HG03139 (cell line): ENCODE measurements around the gene KDM1A.
"Not testable (repeated sequence)": the region's sequence is repeated elsewhere in the genome, so short reads cannot be mapped to it uniquely, and the experiment has no call there.

Experiments used
- ATAC-seq: cut with Tn5 transposase; IDR thresholded peaks from one replicate; pipeline ENCODE4 v1.9.1; 2021; ENCODE audit not compliant: unreplicated experiment

The KDM1A gene

DNA sequence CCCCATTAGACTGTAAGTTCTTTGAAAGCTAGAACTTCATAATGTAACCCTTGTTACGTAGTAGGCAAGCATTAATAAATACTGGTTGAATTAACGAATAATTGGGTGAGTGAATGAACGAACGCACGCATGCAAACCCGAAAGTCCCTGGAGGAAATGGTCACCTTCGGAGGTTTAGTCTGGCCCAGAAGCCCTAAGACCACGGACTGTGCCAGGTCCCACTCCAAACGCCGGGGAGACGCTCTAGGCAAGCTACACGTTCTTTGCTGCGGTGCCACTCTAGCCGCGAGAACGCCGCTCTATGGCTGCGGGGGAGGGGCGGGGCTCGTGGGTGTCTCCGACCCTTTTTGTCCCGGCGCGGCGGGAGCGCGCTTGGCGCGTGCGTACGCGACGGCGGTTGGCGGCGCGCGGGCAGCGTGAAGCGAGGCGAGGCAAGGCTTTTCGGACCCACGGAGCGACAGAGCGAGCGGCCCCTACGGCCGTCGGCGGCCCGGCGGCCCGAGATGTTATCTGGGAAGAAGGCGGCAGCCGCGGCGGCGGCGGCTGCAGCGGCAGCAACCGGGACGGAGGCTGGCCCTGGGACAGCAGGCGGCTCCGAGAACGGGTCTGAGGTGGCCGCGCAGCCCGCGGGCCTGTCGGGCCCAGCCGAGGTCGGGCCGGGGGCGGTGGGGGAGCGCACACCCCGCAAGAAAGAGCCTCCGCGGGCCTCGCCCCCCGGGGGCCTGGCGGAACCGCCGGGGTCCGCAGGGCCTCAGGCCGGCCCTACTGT, at the start of gene KDM1A:
TSS of gene KDM1A (plus strand) at position 375 of the 769 bp plus-strand sequence. CDS start at position 504, 129 bp downstream.
- peak; percentile 78 for ATAC-seq

DNA sequence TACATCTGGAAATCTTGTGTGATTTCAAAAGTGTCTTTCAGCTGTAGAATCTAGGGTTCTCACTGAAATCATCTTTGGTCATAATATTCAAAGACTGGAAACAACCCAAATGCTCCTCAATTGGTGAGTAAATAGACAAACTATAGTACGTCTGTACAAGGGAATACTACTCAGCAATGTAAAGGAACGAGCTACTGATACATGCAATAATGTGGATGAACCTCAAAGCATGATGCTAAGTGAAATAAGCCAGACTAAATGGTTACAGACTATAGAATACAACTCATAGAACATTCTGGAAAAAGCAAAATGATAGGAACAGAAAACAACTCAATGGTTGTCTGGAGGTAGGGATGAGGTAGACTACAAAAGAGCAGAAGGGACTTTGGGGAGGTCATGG, 49.2 kb upstream of the KDM1A start:
- no peak for ATAC-seq

DNA sequence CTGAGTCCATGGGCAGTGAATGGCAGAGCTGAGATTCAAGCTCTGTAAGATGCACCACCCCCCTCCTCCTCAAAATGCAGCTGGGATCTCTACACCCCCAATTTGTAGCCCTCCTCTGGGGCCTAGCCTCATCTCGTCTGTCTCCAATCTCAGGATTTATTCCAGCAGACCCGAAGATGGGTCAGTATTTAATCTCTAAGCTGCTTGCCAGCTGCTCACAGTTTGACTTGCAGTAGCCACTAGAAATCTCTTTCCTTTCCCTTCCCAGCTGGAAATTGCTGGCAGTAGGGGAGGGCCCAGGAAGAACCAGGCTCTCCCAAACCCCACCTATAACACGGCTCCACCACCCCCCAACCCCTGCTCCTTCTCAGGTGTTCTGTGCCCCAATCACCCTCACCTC, 48.1 kb upstream of the KDM1A start:
- no peak for ATAC-seq

DNA sequence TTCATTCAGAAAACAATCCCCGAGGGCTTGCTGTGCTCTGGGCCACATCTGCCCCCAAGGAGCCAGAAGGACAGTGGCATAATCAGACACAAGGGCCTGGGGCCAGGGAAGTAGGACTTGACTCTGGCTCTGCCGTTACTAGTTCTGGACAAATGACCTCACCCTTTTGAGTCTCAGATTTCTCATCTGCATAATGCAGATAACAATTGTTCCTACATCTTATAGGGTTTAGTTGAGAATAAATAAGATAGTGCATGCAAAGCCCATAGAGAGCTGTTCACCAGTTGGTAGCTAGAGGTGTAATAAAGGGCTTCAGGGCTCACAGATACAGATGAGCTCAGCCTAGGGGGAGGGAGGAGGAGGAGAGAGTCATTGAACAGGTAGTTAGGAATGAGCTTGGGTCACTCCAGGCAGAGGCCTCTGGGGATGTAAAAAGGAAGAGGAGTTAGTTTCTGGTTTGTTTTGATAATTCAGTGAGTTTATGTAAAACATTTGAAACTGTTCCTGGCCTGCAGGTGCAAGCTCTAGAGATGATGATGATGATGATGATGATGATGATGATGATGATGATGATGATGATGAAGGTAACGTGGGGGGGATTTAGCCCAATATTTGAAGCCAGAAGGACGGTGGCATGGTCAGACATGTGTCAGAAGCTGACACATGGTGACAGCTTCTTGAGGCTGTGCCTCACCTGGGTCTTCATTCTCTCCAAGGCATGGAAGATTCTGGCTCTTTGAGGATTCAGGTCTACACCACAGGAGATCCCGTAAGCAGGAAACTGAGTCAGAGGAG, 47.5 kb upstream of the KDM1A start:
- ATAC-seq = no peak

DNA sequence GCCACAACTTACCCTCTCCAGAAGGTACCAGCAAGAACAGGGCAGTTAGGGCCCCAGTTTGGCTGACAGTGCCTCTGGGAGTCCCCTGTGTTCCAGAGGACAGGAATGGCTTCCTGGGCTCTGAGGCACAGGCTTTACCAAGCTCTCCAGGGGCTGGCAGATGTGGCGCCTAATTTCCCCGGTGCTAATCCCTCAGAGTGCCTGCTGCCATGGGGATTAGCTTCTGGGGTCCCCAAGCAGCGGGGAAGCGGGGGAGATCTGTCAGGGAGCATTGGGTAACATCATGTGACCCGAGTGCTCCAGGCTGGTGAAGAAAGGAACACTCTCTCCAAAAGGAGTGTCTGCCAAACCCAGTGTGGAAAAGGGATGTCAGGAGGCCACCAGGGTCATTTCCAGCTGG, 46.5 kb upstream of the KDM1A start, which contains the start of gene LACTBL1:
TSS of gene LACTBL1 (minus strand) at position 107 of the 400 bp plus-strand sequence. CDS start 550 bp downstream, outside the sequence.
- no peak for ATAC-seq

DNA sequence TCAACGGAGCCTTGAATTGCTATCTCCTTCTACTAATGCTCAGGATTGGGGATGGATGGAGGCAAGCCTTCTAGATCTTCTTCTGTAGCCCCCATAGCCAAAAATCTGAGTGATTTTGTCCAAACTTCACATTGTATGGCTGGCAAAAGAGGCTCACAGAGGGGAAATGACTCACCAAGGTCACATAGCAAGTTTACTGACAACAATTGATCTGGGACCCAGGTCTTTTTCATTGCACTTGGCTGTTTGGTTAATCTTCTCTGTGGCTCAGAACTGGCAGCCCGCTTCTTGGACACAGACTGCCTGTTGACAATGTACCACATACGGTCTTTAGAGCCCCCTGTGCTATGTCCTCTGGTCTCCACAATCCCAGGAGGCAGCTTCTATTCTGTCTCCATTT, 43.6 kb upstream of the KDM1A start:
- ATAC-seq = no peak

DNA sequence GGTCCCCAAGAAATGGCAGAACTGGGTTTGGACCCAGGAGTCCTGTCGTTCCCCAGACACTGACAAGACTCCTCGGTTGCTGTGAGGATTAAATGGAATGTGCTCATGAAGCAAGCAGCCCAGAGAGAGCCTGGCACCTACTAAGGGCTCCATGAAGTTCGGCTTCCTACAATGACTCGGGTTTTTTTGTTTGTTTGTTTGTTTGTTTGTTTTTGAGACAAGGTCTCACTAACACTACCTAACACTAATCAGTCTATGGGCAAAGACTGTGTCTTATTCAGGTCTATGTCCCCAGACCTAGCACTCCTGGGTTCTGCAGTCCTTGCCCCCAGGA, 43.2 kb upstream of the KDM1A start:
- ATAC-seq = no peak

DNA sequence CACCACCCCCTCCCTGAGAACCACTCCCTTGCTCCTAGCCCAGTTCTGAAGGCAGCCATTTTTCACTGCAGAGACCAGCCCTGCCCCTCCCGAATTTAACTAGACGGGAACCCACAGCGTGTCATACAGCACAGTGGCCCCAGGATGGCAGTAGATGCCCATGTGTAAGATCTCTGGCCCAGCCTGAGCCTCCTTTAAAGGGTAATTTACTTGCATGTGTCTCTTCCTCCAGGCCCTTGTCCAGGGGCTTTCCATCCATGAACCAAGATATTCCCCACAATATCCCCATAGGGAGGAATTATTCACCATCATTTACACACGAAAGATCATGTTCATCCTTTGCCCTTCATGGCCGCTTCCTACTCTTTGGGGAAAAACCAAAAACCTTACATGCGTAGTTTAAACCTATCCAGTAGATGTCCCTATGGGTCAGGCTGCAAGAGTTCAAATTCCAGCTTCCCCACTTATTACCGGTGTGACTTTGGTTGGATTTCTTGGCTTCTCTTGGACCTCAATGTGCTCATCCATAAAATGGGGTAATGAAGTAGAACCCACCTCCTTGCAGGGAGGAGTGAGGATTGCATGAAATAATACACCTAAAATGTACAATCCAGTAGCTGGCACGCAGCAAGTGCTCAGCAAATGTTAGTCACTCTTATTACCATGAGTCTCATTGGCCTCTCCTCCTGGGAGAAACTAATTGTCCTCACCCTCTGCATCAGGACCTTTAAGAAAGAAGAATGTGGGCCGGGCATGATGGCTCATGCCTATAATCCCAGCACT, 42.6 kb upstream of the KDM1A start:
- no peak for ATAC-seq

DNA sequence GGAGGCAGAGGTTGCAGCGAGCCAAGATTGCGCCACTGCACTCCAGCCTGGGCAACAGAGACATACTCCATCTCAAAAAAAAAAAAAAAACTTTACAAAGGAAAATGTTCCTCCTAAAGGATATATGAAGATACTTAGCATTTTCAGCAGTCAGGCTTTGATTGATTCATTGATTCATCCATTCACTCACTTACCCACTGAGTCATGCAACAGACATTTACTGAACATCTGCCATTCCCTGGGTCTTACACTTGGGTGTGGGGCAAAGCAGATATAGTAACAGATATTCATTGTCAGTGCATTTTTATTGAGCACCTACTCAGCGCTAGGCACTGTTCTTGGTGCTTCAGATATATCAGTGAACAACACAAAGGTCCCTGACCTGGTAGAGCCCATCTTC, 41.0 kb upstream of the KDM1A start:
- no peak for ATAC-seq

DNA sequence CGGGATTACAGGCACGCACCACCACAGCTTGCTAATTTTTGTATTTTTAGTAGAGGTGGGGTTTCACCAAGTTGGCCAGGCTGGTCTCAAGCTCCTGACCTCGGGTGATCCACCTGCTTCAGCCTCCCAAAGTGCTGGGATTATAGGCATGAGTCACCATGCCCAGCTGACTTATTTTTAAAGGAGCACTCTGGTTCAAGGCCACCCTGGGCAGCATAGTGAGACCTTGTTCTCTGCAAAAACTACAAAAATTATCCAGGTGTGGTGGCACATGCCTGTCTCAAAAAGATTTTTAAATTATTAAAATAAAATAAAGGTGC, 38.8 kb upstream of the KDM1A start:
- not testable (repeated sequence) for ATAC-seq

DNA sequence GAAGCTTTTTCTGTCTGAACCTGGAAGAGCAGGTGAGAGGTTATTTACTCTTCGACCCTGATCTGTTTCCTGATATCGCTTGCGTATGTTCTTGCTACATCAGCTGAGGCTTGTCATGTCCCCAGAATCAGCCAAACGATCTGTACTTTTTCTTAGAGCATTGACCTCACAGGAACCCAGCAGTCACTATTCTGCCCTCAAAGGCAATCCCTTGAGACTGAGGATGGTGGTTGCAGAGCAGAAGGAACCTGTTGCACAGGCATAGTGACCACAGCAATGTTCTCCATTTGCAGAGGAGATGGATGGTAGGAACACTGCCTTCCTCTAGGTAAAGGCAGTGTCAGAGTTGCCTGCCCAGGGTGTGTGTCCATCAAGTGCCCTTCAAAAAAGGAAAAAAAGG, 35.3 kb upstream of the KDM1A start:
- ATAC-seq = no peak

DNA sequence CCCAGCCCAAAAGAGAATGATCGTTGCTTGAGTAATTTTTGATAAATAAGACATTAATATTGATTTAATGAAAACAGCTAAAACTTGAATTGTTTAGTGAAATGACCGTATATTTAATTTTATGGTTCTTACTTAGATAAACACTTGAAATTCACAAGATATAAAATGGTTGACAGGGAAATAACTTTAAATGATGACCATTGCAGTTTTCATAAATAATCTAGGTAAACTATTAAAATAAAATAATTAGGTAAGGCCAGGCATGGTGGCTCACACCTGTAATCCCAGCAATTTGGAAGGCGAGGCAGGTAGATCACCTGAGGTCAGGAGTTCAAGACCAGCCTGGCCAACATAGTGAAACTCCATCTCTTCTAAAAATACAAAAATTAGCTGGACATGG, 26.9 kb upstream of the KDM1A start:
- not testable (repeated sequence) for ATAC-seq

DNA sequence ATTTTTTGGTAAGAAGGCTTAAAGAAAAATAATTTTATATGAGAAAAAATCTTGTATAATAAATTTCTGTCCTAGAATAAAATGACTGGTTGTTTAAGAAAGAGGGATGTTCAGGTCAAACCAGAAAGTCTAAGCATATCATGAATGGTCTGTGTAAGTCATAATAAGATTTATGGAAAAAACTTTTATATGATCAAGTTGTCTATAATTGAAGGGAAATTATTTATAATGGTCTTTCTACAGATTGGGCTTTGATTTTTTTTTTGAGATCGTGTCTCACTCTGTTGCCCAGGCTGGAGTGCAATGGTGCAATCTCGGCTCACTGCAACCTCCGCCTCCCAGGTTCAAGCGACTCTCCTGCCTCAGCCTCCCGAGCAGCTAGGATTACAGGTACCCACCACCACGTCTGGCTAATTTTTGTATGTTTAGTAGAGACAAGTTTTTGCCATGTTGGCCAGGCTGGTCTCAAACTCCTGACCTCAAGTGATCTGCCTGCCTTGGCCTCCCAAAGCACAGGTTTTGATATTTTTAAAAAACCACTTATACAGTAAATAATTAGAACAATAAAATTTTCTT, 26.0 kb upstream of the KDM1A start:
- not testable (repeated sequence) for ATAC-seq

DNA sequence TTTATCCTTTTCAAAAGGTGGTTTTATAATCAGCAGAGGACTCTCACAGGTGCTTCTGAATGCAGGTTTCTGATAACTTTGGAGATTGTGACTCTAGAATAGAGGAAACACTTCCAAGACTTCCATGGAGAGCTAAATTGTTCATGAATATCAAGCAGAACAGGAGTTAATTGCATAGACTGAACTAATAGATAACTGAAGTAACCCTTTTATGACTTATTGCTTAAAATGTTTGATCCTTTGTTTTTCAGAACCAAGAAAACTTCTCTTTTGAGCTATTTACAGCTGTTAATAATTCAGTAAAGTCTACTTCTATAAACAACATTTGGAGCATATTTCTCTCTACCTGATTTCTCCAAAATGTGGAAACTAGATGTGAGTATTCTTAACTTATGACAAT, 23.5 kb upstream of the KDM1A start:
- ATAC-seq = no peak

DNA sequence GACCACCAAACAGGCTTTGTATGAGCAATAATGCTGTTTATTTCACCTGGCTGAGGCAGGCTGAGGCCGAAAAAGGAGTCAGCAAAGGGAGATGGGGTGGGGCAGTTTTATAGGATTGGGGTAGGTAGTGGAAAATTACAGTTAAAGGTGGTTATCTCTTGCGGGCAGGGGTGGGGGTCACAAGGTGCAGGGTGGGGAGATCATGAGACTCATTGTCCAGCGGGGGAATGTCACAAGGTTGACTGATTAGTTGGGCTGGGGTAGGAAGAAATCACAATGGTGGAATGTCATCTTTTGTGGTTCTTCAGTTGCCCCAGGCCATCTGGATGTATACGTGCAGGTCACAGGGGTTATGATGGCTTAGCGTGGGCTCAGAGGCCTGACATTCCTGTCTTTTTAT, 21.7 kb upstream of the KDM1A start:
- not testable (repeated sequence) for ATAC-seq

DNA sequence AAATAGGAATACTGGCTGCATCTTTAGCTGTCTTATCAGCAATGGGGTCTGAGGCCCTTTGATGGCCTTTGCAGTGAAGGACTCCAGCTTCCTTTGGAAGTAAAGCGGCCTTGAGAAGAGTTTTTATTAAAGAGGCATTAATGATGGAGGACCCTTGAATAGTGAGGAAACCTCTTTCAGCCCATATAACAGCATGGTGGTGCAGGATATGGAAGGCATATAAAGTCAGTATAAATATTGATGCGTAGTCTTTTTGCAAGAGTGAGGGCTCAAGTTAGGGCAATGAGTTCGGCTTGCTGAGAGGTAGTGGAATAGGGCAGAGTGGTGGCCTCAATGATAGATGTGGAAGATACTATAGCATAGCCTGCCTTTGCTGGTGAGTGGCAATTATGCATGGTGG, 19.1 kb upstream of the KDM1A start:
- not testable (repeated sequence) for ATAC-seq

DNA sequence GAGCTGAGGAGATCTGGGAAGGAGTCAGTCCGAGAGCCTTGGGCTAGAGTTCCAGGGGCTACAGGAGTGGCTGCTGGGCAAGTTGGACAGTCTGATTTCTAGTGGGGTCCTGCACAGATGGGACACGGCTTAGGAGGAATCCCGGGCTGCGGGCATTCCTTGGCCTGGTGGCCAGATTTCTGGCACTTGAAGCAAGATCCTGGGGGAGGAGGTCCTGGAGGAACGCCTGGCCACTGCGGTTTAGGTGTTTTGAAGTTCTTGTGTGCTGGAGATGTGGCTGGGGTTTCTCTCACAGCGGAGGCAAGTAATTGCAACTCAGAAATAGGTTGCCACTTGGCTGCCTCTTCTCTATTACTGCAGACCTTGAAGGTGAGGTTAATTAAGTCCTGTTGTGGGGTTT, 17.1 kb upstream of the KDM1A start:
- not testable (repeated sequence) for ATAC-seq

DNA sequence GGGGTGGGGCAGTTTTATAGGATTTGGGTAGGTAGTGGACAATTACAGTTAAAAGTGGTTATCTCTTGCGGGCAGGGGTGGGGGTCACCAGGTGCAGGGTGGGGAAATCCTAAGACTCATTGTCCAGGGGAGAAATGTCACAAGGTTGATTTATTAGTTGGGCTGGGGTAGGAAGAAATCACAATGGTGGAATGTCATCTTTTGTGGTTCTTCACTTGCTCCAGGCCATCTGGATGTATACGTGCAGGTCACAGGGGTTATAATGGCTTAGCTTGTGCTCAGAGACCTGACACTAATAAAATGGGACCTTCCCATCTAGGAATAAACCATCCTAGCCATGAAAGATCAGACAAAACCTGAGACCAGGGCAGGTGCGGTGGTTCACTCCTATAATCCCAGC, 15.2 kb upstream of the KDM1A start:
- no peak for ATAC-seq

DNA sequence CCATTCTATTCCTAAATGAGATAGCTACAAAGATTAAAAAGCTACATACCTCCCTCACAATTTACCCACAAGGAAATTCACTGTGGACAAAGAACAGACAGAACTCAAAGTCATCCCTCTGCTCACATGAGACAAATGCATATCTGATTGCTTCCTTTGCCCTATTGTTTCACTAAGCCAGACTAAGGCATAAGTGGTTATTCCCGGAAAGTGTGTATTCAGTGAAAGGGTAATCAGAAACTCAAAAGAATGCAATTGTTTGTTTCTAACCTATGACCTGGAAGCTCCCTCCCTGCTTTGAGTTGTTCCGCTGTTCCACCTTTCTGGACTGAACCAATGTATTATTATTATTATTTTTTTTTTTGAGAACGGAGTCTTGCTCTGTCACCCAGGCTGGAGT, 14.5 kb upstream of the KDM1A start:
- not testable (repeated sequence) for ATAC-seq

DNA sequence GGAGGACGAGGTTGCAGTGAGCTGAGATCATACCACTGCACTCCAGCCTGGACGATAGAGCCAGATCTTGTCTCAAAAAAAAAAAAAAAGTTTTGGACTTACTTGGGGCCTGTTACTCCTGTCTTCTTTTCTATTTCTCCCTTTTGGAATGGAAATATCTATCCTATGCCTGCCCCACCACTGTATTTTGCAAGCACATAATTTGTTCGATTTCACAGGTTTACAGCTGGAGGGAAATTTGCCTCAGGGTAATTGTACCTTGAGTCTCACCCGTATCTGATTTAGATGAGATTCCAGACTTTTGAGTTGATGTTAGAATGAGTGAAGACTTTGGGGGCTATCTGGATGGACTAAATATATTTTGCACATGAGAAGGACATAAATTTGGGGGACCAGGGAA, 12.2 kb upstream of the KDM1A start:
- no peak for ATAC-seq

DNA sequence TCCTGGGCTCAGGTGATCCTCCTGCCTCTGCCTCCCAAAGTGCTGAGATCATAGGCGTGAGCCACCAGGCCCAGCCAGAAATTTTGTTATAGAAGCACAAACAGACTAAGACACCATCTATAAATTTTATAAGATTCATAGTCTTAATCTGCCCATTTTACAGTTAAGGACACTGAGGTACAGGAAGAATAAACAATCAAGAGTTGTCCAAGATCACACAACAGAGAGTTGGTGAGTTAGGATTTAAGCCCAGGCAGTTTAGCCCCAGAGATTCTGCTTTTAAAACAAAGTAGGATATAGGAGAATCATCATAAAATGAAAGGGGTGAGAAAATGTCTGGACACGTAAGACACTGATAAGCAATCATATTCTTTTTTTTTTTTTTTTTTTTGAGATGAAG, 10.4 kb upstream of the KDM1A start:
- no peak for ATAC-seq
